ENCODE measurements around the gene DNAH12.
"Not testable (repeated sequence)": the region's sequence is repeated elsewhere in the genome, so short reads cannot be mapped to it uniquely, and the experiment has no call there.

The DNAH12 gene

GRCh38 chr3:57411715-57412114, 132.4 kb downstream of the DNAH12 start:
- DNase-seq (ENCODE audit: low read depth) = no peak

- no peak for DNase-seq (ENCODE audit: low read depth)
Measured at GRCh38 chr3:57409471-57409870, 134.7 kb downstream of the DNAH12 start.

GRCh38 chr3:57402675-57403074, 141.5 kb downstream of the DNAH12 start:
- DNase-seq (ENCODE audit: low read depth) = no peak

GRCh38 chr3:57397175-57398026, 146.7 kb downstream of the DNAH12 start:
- DNase-seq (ENCODE audit: low read depth) = peak; percentile 24

GRCh38 chr3:57393977-57394376, 150.2 kb downstream of the DNAH12 start:
- no peak for DNase-seq (ENCODE audit: low read depth)

- no peak for DNase-seq (ENCODE audit: low read depth)
Measured at GRCh38 chr3:57391767-57392166, 152.4 kb downstream of the DNAH12 start.

- no peak for DNase-seq (ENCODE audit: low read depth)
Measured at GRCh38 chr3:57389271-57389670, 154.9 kb downstream of the DNAH12 start.

GRCh38 chr3:57386307-57386706, 157.8 kb downstream of the DNAH12 start:
- DNase-seq (ENCODE audit: low read depth) = no peak

GRCh38 chr3:57385498-57385897, 158.6 kb downstream of the DNAH12 start:
- no peak for DNase-seq (ENCODE audit: low read depth)

GRCh38 chr3:57383838-57384237, 160.3 kb downstream of the DNAH12 start:
- DNase-seq (ENCODE audit: low read depth) = no peak

GRCh38 chr3:57383406-57383805, 160.7 kb downstream of the DNAH12 start:
- DNase-seq (ENCODE audit: low read depth) = no peak

- DNase-seq (ENCODE audit: low read depth) = no peak
Measured at GRCh38 chr3:57382933-57383332, 161.2 kb downstream of the DNAH12 start.

- DNase-seq (ENCODE audit: low read depth) = no peak
Measured at GRCh38 chr3:57370341-57370740, 173.8 kb downstream of the DNAH12 start.

GRCh38 chr3:57365089-57365488, 179.1 kb downstream of the DNAH12 start:
- DNase-seq (ENCODE audit: low read depth) = not testable (repeated sequence)

GRCh38 chr3:57356275-57356674, 187.9 kb downstream of the DNAH12 start:
- not testable (repeated sequence) for DNase-seq (ENCODE audit: low read depth)

GRCh38 chr3:57354768-57355167, 189.4 kb downstream of the DNAH12 start:
- DNase-seq (ENCODE audit: low read depth) = no peak

GRCh38 chr3:57350271-57350670, 193.9 kb downstream of the DNAH12 start:
- no peak for DNase-seq (ENCODE audit: low read depth)

GRCh38 chr3:57339071-57339642, 205.0 kb downstream of the DNAH12 start:
- DNase-seq (ENCODE audit: low read depth) = not testable (repeated sequence)

GRCh38 chr3:57338272-57339070, 205.7 kb downstream of the DNAH12 start:
- not testable (repeated sequence) for DNase-seq (ENCODE audit: low read depth)

GRCh38 chr3:57335283-57335938, 208.7 kb downstream of the DNAH12 start:
- DNase-seq (ENCODE audit: low read depth) = no peak

GRCh38 chr3:57331078-57331610, 213.0 kb downstream of the DNAH12 start:
- DNase-seq (ENCODE audit: low read depth) = no peak

- not testable (repeated sequence) for DNase-seq (ENCODE audit: low read depth)
Measured at GRCh38 chr3:57326498-57326897, 217.6 kb downstream of the DNAH12 start.
